Measurements from ENCODE around the gene FNDC7.
A peak's percentile ranks its signal among the peaks of the same experiment; 100 is the strongest.
"Not testable (repeated sequence)": the region's sequence is repeated elsewhere in the genome, so short reads cannot be mapped to it uniquely, and the experiment has no call there.

Gene FNDC7

DNA sequence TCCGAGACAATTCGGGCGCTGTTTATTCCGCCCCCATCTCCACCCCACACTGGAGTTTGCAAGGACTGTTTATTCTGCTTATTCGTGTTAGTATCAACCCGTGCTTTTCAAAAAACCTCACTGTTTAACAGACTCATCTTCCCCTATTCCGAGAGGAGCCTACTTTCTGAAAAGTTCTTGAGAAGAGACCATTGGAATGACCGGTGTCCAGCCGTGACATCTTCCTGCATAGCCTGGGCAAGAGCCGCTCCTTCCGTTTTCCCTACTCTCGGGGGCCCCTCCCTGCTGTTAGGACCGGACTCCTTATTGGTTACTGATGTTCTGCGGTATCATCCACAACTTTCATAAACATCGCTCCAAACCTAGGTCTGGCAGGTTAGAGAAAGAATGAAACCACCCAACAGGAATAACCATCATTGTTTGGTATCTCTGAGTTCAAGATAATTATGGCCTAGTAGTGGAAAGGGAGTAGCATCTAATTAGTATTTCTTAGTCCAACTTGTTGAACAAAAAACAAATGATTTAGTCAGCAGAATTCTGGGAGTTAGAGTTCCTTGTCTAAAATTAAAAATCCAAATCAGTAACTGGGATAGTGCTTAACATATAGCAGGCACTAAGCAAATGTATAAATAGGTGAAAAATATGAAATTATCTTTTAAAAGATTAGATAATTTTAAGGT, 34.6 kb downstream of the FNDC7 start:
- peak; percentile 80 for DNase-seq

DNA sequence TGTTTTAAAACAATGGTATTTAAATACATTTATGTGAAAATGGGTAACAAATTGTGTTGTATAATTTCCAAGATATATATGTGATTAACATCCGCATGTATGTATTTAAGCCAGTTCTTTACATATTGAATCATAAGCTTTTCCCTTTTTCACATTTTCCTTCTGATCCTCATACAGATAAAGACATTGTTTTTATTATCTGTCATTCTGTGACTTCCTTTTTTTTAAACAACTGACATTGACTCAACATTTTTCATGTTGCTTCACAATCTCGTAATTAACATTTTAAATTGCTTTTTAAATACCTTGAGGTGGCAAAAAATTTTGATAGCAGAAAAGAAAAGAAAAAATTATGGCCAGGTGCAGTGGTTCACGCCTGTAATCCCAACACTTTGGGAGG, 35.2 kb downstream of the FNDC7 start:
- DNase-seq, result no peak

DNA sequence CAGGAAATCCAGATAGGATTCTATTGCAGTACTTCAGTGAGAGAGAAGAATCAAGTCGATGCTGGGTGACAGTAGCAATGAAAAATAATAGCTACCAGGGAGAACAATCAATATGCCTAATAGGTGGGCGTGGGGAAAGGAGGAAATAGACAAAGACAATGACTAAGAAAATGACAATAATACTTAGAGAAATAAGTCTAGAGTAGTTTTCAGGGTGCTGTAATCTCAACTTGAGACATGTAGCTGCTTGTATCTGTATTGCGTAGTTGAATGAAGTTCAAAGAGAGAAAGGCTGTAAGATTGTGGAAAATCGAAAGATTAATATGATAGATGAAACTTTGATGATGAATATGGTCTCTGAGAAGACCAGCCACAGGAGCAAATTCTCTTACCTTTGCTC, 36.4 kb downstream of the FNDC7 start:
- no peak for DNase-seq

DNA sequence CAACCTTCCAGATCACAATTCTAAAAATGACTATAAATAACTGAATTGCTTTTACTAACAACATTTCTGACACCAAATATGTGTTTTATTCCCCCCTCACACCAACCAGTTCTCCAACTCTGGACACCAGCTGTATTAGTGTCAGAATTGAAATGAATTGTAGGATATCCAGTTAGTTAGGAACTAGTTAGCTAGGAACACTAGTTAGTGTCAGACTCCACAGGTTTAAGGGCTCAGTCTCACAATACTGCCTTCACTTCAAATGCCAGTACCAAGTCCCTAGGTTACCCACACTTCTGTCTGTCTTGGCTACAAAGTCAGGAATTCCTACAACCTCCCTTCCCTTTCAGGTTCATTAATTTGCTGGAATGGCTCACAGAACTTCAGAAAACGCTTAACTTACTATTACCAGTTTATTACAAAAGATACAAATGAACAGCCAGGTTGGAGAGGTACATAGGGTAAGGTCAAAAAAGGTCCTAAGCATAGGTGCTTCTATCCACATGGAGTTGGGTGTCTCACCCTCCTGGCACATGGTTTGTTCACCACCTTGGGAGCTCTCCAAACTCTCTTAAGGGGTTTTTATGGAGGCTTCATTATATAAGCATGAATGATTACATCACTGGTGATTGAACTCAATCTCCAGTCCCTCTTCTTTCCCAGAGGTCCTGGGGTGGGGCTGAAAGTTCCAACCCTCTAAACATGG, 37.9 kb downstream of the FNDC7 start:
- no peak for DNase-seq

DNA sequence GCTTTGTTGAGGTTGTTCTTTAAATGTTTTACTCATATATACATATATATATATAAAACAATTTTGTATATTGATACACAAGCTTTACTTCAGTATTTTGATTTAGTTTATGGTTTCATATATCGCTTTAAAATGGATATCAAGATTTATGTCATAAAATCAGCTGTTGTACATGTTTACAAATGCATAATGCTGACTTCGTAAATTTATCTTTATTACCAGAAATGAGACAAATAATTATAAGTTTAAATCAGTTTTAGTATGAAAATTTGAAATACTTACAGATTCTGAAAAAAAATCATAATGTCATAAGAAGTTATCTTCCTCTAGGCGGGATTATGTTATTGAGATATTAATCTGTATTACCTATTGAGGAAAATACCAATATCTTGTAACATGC, 40.7 kb downstream of the FNDC7 start:
- no peak for DNase-seq

DNA sequence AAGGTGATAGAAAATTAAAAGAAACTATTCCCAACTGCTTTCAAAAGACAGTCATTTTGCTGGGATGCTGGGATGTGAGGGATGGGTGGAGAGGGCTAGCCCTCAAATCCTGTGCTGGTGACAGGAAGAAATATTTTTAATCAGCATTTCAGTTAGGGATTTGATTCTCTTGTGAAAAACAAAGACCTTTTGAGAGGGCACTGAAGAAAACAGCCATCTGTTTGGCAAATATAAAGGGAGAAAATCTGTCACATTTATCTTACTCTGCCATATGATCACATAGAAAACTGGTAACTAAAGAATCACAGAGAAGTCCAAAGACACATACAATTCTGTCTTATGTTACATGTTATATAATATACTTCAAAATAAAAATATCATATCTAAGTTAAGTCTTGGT, 46.1 kb downstream of the FNDC7 start:
- no peak for DNase-seq

DNA sequence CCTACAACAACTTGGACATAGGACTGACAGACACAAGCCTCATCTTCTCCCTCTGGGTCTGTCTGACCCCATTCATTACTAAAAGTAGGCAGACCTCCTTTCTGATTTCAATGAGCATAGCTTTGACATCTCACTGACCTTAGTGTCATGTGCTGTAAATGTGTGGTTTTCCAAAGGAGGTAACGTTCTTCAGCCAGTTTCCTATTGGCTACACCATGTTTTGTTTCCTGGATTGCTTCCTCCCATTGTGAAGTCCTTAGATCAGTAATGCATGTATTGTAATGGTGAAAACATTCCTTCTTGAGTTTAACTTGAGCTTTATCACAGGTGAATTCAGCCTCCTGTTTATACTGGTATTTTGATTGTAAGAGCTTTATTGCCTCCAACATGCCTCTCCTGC, 54.4 kb downstream of the FNDC7 start:
- DNase-seq, result no peak

DNA sequence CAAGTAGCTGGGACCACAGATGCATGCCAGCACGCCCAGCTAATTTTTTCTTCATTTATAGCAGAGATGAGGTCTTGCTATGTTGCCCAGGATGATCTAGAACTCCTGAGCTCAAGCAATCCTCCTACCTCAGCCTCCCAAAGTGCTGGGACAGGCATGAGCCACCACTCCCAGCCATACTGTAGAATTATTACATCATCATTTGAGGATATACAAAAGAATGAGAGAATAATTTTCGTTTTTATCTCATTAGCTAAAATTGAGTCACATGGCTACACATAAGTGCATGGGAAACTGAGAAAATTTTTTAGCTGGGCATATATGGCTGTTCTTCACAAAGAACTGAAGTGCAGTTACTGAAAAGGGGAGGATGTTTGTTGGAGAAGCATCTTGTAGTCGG, 55.0 kb downstream of the FNDC7 start:
- no peak for DNase-seq

DNA sequence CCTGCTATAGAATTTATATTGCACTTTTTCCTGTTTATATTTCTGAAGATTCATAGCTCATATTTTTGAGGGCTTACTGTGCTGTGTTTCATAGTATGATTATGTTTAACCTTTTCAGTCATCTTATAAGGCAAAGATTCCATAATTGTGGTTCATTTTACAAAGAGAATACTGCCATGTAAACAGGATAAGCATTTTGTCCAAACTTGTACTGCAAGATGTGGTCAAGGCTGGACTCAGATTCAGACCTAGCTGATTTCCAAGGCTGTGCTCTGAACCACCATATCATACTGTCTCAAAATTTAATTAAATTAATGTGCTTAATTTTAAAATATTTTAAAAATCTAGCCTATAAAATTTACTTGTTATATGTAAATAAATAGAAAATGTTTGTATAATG, 65.1 kb downstream of the FNDC7 start:
- DNase-seq, result no peak

DNA sequence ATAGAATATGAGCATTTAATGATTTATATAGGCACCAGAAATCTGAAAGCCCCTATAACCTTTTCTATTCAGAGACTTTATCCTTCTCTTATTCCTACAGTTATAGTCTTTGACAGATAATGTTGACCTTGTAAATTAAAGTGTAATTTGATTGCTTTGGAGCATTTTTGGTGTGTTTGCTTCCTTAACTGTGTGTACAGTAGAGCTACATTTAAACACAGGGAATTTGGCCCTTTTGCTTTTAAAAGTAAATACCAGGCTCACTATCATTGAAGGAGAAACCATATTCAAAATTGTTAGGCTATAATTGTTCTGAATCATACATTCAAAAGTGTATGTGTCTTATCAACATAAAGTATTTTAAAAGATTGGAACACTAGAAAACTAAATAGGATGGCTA, 66.7 kb downstream of the FNDC7 start:
- no peak for DNase-seq

DNA sequence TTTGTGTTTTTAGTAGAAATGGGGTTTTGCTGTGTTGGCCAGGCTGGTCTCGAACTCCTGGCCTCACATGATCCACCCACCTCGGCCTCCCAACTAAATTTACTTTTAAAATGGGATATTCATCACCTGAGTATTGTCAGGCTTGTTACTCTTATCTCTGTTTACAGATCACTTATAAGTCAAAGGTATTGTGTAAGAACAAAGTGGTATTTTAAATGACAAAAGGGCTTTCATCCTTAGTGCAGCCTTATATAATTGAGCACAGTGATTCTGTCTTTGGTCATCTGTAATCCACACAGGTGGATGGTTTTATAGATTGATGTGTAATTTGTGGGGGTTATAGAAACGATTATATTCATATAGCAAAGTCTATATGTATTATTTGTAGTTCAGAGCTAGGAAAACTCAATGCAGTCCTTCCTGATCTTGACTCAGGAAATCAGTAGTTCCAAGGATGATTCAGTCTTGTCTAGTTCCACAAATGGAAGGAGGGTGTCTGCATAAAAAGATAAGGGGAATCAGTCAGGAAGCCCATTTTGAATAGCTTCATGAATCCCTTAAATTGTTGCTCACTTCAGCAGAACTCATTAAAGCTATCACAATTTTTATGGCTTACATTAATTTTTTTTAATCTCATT, 68.3 kb downstream of the FNDC7 start:
- DNase-seq, result no peak

DNA sequence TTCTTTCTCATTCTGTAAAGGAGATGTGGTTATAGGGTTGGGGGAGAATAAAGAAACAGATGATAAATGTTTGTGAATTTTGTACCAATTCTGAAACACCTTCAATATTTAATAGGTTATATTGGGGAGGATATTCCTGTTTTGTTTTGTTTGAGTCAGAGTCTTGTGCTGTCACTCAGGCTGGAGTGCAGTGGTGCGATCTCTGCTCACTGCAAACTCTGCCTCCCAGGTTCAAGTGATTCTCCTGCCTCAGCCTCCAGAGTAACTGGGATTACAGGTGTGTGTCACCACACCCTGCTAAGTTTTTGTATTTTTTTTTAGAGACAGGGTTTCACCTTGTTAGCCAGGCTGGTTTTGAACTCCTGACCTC, 68.9 kb downstream of the FNDC7 start:
- DNase-seq, result not testable (repeated sequence)

DNA sequence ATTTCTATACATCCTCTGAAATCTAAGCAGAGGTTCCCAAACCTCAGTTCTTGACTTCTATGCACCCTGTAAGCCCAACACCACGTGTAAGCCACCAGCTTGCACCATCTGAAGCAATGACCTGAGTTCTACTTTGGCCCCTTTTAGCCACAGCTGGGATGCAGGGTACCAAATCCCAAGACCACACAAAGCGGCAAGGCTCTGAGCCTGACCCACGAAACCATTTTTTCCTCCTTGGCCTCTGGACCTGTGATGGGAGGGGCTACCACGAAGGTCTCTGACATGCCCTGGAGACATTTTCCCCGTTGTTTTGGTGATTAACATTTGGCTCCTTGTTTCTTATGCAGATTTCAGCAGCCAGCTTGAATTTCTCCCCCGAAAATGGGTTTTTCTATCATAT, 72.6 kb downstream of the FNDC7 start:
- DNase-seq, result no peak

DNA sequence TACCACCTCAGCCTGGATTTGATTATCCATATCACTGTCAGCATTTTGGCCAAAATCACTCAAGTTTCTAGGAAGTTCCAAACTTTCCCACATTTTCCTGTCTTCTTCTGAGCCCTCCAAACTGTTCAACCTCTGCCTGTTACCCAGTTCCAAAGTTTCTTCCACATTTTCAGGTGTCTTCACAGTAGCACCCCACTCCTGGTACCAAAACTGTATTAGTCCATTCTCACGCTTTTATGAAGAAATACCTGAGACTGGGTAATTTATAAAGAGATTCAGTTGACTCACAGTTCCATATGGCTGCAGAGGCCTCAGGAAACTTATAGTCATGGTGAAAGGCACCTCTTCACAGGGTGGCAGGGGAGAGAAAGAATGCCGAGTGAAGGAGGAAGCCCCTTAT, 73.2 kb downstream of the FNDC7 start:
- DNase-seq, result no peak

DNA sequence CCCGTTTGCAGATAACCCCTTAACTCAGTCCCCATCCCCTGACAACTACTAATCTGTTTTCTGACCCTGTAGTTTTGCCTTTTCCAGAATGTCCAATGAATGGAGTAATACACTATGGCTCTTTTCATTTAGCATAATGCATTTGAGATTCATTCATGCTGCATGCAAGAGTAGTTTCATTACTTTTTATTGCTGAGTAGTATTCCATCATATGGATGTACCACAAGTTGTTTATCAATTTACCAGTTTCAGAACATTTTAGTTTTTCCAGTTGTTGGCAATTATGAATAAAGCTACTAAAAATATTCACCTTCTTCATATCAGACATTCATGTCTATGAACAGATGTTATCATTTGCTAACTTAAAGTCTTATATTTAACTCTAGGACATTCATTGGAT, 79.1 kb downstream of the FNDC7 start:
- no peak for DNase-seq

Data from right forelimb (tissue), 1 donor.